ENCODE results near the gene UCP3.
A peak's percentile ranks its signal among the peaks of the same experiment; 100 is the strongest.

Gene UCP3

DNA sequence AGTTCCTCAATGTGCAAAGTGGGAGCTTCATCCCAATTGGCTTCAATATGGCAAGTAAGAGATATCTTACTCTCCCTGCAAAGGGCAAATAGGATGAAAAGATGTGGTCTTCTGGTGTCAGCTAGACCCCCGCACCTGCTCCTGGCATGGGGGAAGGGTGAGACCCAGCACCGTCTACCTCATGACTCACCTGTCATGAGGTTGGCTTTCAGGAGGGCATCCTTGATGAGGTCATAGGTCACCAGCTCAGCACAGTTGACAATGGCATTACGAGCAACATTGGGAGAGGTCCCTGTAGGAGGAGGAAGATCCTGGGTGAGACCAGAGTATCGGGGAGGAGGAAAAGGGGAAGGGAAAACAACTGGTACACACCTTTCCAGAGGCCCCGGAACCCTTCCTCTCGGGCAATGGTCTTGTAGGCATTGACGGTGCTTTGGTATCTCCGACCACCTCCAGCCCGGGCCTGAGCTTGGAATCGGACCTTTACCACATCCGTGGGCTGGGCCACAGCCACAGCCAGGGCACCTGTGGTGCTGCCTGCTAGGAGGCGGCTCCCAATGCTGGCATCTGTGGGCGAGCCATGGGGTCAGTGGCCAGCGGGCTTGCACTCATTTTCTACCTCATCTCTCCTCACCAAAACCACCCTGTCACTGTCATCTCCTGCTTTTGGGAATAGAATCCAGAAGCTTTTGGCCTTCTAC lies 32.3 kb downstream of the UCP3 start:
- Mint-ChIP-seq H3K9me3 (no peaks in the 10 kb centered on the region), H3K27me3 (no peaks in the 10 kb centered on the region), H3K4me1 (peaks cover 94% of the 10 kb centered on the region), H3K4me3 (peak overlapping the region; percentile 100), H3K27ac (ENCODE audit: low read depth) (peak overlapping the region; percentile 93), H3K36me3 (ENCODE audit: insufficient read depth) (peaks cover 90% of the 10 kb centered on the region)
- DNase-seq (ENCODE audit: low spot score in 2 of 2) (no peak), ATAC-seq (replicated peaks; ENCODE audit: extremely low read depth, poor library complexity, severe bottlenecking) (no peak)

DNA sequence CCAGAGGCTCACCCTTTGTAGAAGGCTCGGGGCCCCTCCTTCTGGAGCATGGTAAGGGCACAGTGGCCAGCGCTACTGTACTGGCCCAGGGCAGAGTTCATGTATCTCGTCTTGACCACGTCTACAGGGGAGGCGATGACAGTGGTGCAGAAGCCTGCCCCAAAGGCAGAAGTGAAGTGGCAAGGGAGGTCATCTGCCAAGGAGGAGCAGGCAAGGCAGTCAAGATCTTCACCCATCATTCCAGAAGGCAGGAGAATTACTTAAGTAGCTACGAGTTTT lies 33.5 kb downstream of the UCP3 start:
- peaks cover 88% of the 10 kb centered on the region for H3K4me1 Mint-ChIP-seq
- DNase-seq (ENCODE audit: low spot score in 2 of 2) (no peak), ATAC-seq (replicated peaks; ENCODE audit: extremely low read depth, poor library complexity, severe bottlenecking) (no peak)
- peaks cover 82% of the 10 kb centered on the region for H3K36me3 Mint-ChIP-seq (ENCODE audit: insufficient read depth)
- H3K27ac Mint-ChIP-seq (ENCODE audit: low read depth), result peak overlapping the region; percentile 93
- no peaks in the 10 kb centered on the region for H3K9me3 Mint-ChIP-seq
- H3K27me3 Mint-ChIP-seq, result no peaks in the 10 kb centered on the region
- peak overlapping the region; percentile 100 for H3K4me3 Mint-ChIP-seq

DNA sequence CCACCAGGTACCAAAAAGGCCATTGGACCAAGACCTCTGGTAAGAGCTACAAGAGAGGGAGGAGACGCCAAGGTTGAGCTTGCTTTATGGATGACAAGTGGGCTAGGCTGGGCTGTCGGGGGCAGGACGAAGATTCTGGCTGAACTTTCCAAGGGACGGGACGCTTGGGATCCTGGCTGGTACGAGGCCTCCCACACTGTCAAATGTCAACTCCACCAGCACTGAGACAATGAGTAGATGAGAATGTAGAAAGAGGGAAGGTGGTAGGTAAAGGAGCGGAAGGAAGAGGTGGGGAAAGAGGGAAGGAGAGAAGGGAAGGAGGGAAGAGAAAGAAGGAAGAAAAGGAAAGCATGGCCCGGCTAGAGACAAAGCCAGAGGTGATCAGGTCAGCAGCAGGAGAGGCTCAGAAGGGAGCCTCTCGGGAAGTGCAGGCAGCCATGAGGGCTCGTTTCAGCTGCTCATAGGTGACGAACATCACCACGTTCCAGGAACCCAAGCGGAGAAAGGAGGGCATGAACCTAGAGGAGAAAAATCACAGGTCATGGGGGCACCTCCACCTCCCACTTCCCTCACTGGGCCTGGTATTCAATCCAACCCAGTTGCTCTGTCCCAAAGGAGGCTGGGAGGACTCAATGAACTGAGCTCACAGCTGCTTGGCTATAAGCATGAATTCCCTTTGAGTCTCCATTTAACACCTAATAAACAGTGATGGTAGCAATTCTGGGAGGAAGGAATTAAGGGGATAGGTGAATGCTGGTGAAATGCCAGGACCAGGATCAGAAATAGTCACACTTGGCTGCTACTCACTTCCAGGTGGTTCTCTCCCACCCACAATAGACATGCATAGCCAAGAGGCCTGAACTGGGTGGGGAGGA lies 34.0 kb downstream of the UCP3 start:
- peak overlapping the region; percentile 93 for H3K27ac Mint-ChIP-seq (ENCODE audit: low read depth)
- DNase-seq (ENCODE audit: low spot score in 2 of 2), result no peak
- H3K36me3 Mint-ChIP-seq (ENCODE audit: insufficient read depth), result peaks cover 82% of the 10 kb centered on the region
- no peak for ATAC-seq (replicated peaks; ENCODE audit: extremely low read depth, poor library complexity, severe bottlenecking)
- H3K9me3 Mint-ChIP-seq, result no peaks in the 10 kb centered on the region
- no peaks in the 10 kb centered on the region for H3K27me3 Mint-ChIP-seq
- H3K4me3 Mint-ChIP-seq, result peak overlapping the region; percentile 100
- H3K4me1 Mint-ChIP-seq, result peaks cover 88% of the 10 kb centered on the region

DNA sequence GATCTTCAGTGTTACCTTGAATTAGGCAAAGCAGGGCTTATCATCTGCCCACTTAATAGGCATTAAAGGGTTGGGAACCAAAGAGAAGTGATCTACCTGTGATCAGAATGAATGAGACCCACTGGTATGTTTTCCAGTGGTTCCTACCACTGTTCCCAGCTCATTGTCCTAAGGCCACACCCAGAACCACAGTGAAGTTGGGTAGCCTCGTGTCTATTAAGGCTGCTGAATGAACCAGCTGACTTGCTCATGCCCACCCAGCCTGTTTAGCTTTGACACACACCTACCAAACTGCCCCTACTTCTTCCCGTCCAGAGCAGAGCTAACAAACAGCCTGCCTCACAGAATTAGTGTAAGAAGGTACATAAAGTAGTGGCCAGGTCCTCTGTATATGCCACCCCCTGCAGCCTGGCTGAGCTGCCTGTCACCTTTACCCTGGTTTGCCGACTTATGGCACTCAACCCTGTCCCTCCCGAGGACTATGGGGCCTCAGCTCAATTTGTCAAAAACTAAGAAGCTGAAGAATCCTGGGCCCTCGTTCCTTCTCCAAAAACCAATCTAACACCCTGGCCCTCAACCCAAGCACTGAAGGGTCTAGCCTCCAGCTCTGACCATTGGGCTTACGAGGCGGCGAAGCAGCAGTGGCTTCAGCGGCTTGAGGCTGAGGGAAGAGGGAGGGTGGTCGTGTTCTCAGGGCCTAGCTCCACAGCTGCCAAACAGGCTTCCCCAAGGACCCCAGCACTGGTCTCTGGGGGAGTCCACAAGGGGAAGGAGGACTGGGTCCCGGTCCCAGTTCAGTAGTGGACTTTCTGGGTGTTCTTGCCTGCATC lies 36.0 kb downstream of the UCP3 start:
- Mint-ChIP-seq H3K9me3 (no peaks in the 10 kb centered on the region), H3K27ac (ENCODE audit: low read depth) (peak overlapping the region; percentile 93), H3K4me1 (peaks cover 87% of the 10 kb centered on the region), H3K27me3 (no peaks in the 10 kb centered on the region), H3K36me3 (ENCODE audit: insufficient read depth) (peaks cover 74% of the 10 kb centered on the region), H3K4me3 (peak overlapping the region; percentile 100)
- no peak for ATAC-seq (replicated peaks; ENCODE audit: extremely low read depth, poor library complexity, severe bottlenecking)
- no peak for DNase-seq (ENCODE audit: low spot score in 2 of 2)

- Mint-ChIP-seq H3K36me3 (ENCODE audit: insufficient read depth) (peaks cover 67% of the 10 kb centered on the region), H3K4me3 (peak overlapping the region; percentile 13), H3K27me3 (no peaks in the 10 kb centered on the region), H3K9me3 (no peaks in the 10 kb centered on the region), H3K4me1 (peaks cover 81% of the 10 kb centered on the region), H3K27ac (ENCODE audit: low read depth) (peak overlapping the region; percentile 93)
- DNase-seq (ENCODE audit: low spot score in 2 of 2), result no peak
- no peak for ATAC-seq (replicated peaks; ENCODE audit: extremely low read depth, poor library complexity, severe bottlenecking)
These were observed 36.7 kb downstream of the UCP3 start for GRCh38 chr11:73972187-73972586.

DNA sequence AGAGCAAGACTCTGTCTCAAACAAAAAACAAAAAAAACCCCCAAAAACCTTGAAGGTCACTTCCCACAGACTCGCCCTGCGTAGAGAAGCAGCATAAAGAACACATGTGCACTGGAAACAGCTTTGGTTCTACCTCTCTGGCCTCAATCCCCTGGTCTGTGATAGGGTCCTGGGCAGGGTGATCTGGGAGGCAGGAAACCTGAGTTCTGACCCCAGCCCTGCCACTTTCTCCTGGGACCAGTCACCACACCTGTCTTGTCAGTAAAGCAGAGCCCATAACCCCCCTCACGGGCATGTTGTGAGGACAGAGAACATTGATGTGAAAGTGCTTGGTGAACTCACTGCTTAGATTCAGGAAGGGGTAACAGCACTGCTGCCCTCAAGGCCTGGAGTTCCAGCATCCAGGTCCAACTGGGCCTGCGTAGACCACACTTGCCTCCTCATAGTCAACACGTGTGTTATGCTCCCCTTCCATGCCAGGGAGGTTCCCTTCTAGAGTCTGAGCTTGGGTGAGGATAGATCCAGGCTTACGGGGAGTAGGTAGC lies 37.6 kb downstream of the UCP3 start:
- Mint-ChIP-seq H3K36me3 (ENCODE audit: insufficient read depth) (peaks cover 59% of the 10 kb centered on the region), H3K4me1 (peaks cover 71% of the 10 kb centered on the region), H3K9me3 (no peaks in the 10 kb centered on the region), H3K27ac (ENCODE audit: low read depth) (peak overlapping the region; percentile 93), H3K27me3 (no peaks in the 10 kb centered on the region), H3K4me3 (no peak overlapping the region)
- ATAC-seq (replicated peaks; ENCODE audit: extremely low read depth, poor library complexity, severe bottlenecking) (no peak), DNase-seq (ENCODE audit: low spot score in 2 of 2) (no peak)

GRCh38 chr11:73969991-73970800 lies 38.7 kb downstream of the UCP3 start:
- no peaks in the 10 kb centered on the region for H3K27me3 Mint-ChIP-seq
- ATAC-seq (replicated peaks; ENCODE audit: extremely low read depth, poor library complexity, severe bottlenecking) (peak; percentile 73), DNase-seq (ENCODE audit: low spot score in 2 of 2) (peak in 1 of 2 donors; percentile 55)
- H3K4me1 Mint-ChIP-seq, result peaks cover 65% of the 10 kb centered on the region
- H3K4me3 Mint-ChIP-seq, result peak overlapping the region; percentile 59
- no peaks in the 10 kb centered on the region for H3K9me3 Mint-ChIP-seq
- peak overlapping the region; percentile 83 for H3K27ac Mint-ChIP-seq (ENCODE audit: low read depth)
- peaks cover 51% of the 10 kb centered on the region for H3K36me3 Mint-ChIP-seq (ENCODE audit: insufficient read depth)

DNA sequence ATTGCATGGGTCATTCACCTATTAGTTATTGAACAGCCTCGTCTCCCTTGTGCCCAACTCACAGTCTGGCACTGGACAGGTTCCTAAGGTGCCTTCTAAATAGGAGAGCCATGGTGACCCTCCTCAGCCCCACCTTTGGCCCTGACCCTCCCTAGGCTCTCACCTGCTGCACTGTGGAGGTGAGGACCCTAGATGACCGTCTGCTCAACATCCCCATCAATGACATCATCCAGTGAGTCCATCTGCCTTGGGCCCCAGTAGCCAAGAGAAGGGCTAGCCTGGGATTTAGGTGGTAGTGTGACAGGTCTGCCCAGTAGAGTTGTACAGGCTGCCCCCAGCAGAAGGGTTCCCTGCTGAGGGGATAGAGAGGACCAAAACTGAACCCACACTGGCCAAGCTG lies 39.8 kb downstream of the UCP3 start:
- H3K4me3 Mint-ChIP-seq, result peak overlapping the region; percentile 59
- DNase-seq (ENCODE audit: low spot score in 2 of 2), result no peak
- H3K36me3 Mint-ChIP-seq (ENCODE audit: insufficient read depth), result peaks cover 40% of the 10 kb centered on the region
- H3K9me3 Mint-ChIP-seq, result no peaks in the 10 kb centered on the region
- no peaks in the 10 kb centered on the region for H3K27me3 Mint-ChIP-seq
- no peak for ATAC-seq (replicated peaks; ENCODE audit: extremely low read depth, poor library complexity, severe bottlenecking)
- H3K27ac Mint-ChIP-seq (ENCODE audit: low read depth), result peak overlapping the region; percentile 83
- peaks cover 61% of the 10 kb centered on the region for H3K4me1 Mint-ChIP-seq

DNA sequence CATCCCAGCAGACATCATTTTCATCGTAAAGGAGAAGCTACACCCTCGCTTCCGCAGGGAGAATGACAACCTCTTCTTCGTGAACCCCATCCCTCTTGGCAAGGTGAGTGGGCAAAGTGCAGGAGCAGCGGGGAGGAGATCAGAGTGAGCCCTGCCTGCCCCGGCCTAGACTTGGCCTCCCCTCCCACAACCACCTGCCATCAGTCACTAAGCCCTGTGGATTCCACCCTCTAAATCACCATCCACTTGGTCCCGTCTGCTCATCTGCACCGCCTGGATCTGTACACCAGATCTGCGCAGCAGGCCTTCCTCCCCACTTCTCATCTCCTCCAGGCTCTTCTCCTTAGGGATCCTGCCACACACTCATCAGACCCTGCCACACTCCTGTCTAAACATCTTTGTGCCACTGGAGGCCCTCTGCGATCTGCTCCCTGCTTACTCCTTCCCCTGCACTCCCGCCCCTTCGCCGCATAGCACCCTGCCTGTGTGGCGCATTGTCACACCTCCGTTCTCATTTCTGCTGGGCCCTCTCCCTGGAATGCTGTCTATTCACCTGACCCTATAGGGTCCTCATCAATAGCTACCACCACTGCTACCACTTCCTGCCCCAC lies 40.4 kb downstream of the UCP3 start:
- no peaks in the 10 kb centered on the region for H3K27me3 Mint-ChIP-seq
- DNase-seq (ENCODE audit: low spot score in 2 of 2), result no peak
- peaks cover 58% of the 10 kb centered on the region for H3K4me1 Mint-ChIP-seq
- peak overlapping the region; percentile 59 for H3K4me3 Mint-ChIP-seq
- H3K27ac Mint-ChIP-seq (ENCODE audit: low read depth), result peak overlapping the region; percentile 83
- H3K36me3 Mint-ChIP-seq (ENCODE audit: insufficient read depth), result peaks cover 35% of the 10 kb centered on the region
- H3K9me3 Mint-ChIP-seq, result no peaks in the 10 kb centered on the region
- ATAC-seq (replicated peaks; ENCODE audit: extremely low read depth, poor library complexity, severe bottlenecking), result no peak

DNA sequence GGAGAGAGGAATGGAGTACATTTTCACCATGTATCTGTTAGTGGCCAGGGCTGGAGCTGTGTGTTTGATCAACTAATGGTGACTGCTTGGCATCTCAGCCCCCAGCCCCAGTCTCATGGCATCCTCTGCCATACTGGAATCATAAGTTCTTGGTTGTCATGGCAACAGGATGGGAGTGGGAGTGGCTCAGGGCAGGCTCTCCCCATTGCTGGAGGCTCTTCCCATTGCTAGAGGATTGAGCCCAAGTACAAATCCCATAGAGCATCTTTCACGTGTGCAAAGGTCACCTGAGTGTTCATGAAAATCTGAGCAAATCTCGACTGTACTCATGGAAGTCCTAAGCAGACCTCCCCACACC lies 43.1 kb downstream of the UCP3 start:
- H3K9me3 Mint-ChIP-seq, result no peaks in the 10 kb centered on the region
- peak overlapping the region; percentile 70 for H3K27ac Mint-ChIP-seq (ENCODE audit: low read depth)
- H3K4me3 Mint-ChIP-seq, result no peak overlapping the region
- ATAC-seq (replicated peaks; ENCODE audit: extremely low read depth, poor library complexity, severe bottlenecking) (no peak), DNase-seq (ENCODE audit: low spot score in 2 of 2) (no peak)
- peaks cover 20% of the 10 kb centered on the region for H3K36me3 Mint-ChIP-seq (ENCODE audit: insufficient read depth)
- H3K4me1 Mint-ChIP-seq, result peaks cover 33% of the 10 kb centered on the region
- H3K27me3 Mint-ChIP-seq, result no peaks in the 10 kb centered on the region

DNA sequence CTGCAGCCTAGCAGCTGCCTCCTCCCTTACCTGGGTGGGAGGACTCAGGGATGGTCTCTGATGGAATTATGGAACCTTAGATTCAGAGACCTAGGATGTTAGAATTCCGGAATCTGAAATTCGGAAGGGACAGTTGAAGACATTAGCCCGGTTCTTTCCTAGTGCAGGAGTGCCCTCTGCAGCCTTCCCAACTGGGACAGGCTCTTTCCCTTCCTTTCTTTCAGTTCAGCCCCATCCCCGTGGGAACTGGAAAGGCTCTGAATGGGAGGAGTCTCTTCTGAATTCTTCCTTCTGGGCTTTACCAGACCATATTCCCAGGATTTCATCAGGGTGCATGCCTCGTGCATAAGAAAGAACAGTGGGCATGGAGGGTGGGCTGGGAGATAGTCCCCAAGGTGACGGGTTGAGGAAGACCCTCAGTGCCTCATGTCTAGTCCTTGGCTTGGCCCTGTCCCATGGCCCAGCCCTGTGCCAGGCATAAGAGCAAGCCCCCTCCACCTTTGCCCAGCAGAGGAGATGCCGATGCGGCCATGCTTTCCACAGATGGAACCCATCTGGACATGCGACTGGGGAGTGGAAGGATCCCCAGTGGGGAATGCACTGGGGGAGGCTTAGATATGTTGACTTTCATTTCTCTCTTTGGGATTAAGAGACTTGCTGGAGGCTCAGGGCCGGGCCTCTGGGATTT lies 43.7 kb downstream of the UCP3 start:
- Mint-ChIP-seq H3K36me3 (ENCODE audit: insufficient read depth) (peaks cover 17% of the 10 kb centered on the region), H3K27ac (ENCODE audit: low read depth) (no peak overlapping the region), H3K4me1 (peaks cover 32% of the 10 kb centered on the region), H3K9me3 (no peaks in the 10 kb centered on the region), H3K4me3 (no peak overlapping the region), H3K27me3 (no peaks in the 10 kb centered on the region)
- DNase-seq (ENCODE audit: low spot score in 2 of 2), result no peak
- ATAC-seq (replicated peaks; ENCODE audit: extremely low read depth, poor library complexity, severe bottlenecking), result no peak
